HG03571 (cell line): Measurements from ENCODE around the gene RAB3GAP2.
"Not testable (repeated sequence)": the region's sequence is repeated elsewhere in the genome, so short reads cannot be mapped to it uniquely, and the experiment has no call there.

Experiments used
- ATAC-seq: cut with Tn5 transposase; IDR thresholded peaks from one replicate; pipeline ENCODE4 v1.9.1; 2021; ENCODE audit not compliant: unreplicated experiment

RAB3GAP2 gene

GRCh38 chr1:220272047-220272840, at the start of gene RAB3GAP2:
Gene RAB3GAP2, minus strand, starts transcription at chr1:220272453. Its CDS starts 116 bp downstream, at chr1:220272337.
- ATAC-seq, result peak; percentile 96

GRCh38 chr1:220321758-220322157, 49.5 kb upstream of the RAB3GAP2 start:
- ATAC-seq, result no peak

- ATAC-seq, result no peak
Measured at GRCh38 chr1:220320709-220321108, 48.5 kb upstream of the RAB3GAP2 start.

GRCh38 chr1:220318673-220319072, 46.4 kb upstream of the RAB3GAP2 start:
- ATAC-seq, result no peak

GRCh38 chr1:220317161-220317560, 44.9 kb upstream of the RAB3GAP2 start:
- no peak for ATAC-seq

- no peak for ATAC-seq
Measured at GRCh38 chr1:220316305-220316704, 44.1 kb upstream of the RAB3GAP2 start.

- ATAC-seq, result no peak
Measured at GRCh38 chr1:220315070-220315839, 43.0 kb upstream of the RAB3GAP2 start.

- ATAC-seq, result no peak
Measured at GRCh38 chr1:220313576-220313975, 41.3 kb upstream of the RAB3GAP2 start.

- ATAC-seq, result not testable (repeated sequence)
Measured at GRCh38 chr1:220310147-220310546, 37.9 kb upstream of the RAB3GAP2 start.

- ATAC-seq, result no peak
Measured at GRCh38 chr1:220307607-220308006, 35.4 kb upstream of the RAB3GAP2 start.

GRCh38 chr1:220306339-220306738, 34.1 kb upstream of the RAB3GAP2 start:
- no peak for ATAC-seq

- no peak for ATAC-seq
Measured at GRCh38 chr1:220303871-220304270, 31.6 kb upstream of the RAB3GAP2 start.

GRCh38 chr1:220301630-220302029, 29.4 kb upstream of the RAB3GAP2 start:
- ATAC-seq, result no peak

- no peak for ATAC-seq
Measured at GRCh38 chr1:220300442-220301121, 28.3 kb upstream of the RAB3GAP2 start.

- no peak for ATAC-seq
Measured at GRCh38 chr1:220299337-220299736, 27.1 kb upstream of the RAB3GAP2 start.

GRCh38 chr1:220298470-220299205, 26.4 kb upstream of the RAB3GAP2 start:
- ATAC-seq, result no peak

- no peak for ATAC-seq
Measured at GRCh38 chr1:220296981-220297380, 24.7 kb upstream of the RAB3GAP2 start.

- ATAC-seq, result no peak
Measured at GRCh38 chr1:220294846-220295301, 22.6 kb upstream of the RAB3GAP2 start.

- no peak for ATAC-seq
Measured at GRCh38 chr1:220291580-220291979, 19.3 kb upstream of the RAB3GAP2 start.

- ATAC-seq, result no peak
Measured at GRCh38 chr1:220290140-220290761, 18.0 kb upstream of the RAB3GAP2 start.
